Measurements from ENCODE around the gene ALAD.

DNA sequence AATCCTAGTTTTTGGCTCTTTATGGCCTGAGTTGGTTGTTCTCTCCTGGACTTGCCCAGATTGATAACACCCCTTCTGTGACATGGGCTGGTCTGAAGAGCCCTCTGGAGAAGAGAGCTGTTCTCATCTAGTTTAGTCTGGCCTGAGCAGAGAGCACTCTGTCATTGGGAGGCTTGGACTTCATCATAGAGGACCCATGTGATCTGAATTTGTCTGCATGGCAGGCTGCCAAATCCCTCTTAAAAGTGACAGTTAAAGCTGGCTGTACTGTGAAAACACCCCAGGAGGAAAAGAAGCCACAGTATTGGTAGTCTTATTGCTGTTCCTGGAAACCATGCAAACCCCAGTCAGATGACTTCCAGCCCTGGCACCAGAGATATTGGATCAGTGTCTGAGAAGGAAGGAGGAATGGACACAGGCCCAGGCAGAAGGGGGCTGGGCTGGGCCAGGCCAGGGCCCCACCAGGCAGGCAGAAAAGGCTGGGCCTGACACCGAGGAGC lies 57.3 kb downstream of the ALAD start:
- TF ChIP-seq, protein P1, sequence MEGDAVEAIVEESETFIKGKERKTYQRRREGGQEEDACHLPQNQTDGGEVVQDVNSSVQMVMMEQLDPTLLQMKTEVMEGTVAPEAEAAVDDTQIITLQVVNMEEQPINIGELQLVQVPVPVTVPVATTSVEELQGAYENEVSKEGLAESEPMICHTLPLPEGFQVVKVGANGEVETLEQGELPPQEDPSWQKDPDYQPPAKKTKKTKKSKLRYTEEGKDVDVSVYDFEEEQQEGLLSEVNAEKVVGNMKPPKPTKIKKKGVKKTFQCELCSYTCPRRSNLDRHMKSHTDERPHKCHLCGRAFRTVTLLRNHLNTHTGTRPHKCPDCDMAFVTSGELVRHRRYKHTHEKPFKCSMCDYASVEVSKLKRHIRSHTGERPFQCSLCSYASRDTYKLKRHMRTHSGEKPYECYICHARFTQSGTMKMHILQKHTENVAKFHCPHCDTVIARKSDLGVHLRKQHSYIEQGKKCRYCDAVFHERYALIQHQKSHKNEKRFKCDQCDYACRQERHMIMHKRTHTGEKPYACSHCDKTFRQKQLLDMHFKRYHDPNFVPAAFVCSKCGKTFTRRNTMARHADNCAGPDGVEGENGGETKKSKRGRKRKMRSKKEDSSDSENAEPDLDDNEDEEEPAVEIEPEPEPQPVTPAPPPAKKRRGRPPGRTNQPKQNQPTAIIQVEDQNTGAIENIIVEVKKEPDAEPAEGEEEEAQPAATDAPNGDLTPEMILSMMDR (IDR thresholded peaks at IDR 0.05): no peak
- no peak for TF ChIP-seq REST (IDR thresholded peaks at IDR 0.05; ENCODE audit: insufficient read depth in 1 of 2, low read depth in 2 of 2, low read length in 1 of 2)
- no peak for TF ChIP-seq SIN3A (IDR thresholded peaks at IDR 0.05; ENCODE audit: borderline replicate concordance, insufficient read depth, low read depth, low read length)

Data from Panc1 (cell line).